Spleen (tissue), 11 donors: ENCODE measurements around the gene CLEC16A. TPM values are rescaled to one million over a fixed set of nuclear protein-coding genes. Genes with fewer than 3 reads are reported as not detected.

Experiments used
- DNase-seq: peaks from one replicate; pipeline ENCODE4 v3.0.0-alpha.2; 2020
- H3K27ac ChIP-seq, 8 donors: fragments of 200-600 bp; sonication (generic) in 7 of 8; 1 replicate in 4 of 8; 2 replicates in 4 of 8; pipeline versions ENCODE4 v1.5.0 to v1.8.0; 2016 to 2021; ENCODE audit warnings: inconsistent platforms in 4 of 8, mild to moderate bottlenecking in 4 of 8, moderate library complexity in 1 of 8
- H3K27me3 ChIP-seq, 7 donors: fragments of 200-600 bp; sonication (generic) in 6 of 7; replicated peaks in 1 of 7; 1 replicate in 4 of 7; 2 replicates in 3 of 7; pipeline versions ENCODE4 v1.5.0 to v1.8.0; 2016 to 2021; ENCODE audit warnings: inconsistent platforms in 3 of 7, mild to moderate bottlenecking in 1 of 7
- H3K36me3 ChIP-seq, 6 donors: fragments of 200-600 bp; sonication (generic) in 5 of 6; 1 replicate in 4 of 6; 2 replicates in 2 of 6; pipeline versions ENCODE4 v1.5.0 to v1.8.0; 2016 to 2021; ENCODE audit warnings: inconsistent platforms in 2 of 6
- H3K4me1 ChIP-seq, 6 donors: fragments of 200-600 bp; sonication (generic) in 5 of 6; 1 replicate in 3 of 6; 2 replicates in 3 of 6; pipeline versions ENCODE4 v1.5.0 to v1.8.0; 2016 to 2021; ENCODE audit warnings: inconsistent platforms in 3 of 6
- H3K4me3 ChIP-seq, 8 donors: fragments of 200-600 bp; sonication (generic) in 7 of 8; 1 replicate in 4 of 8; 2 replicates in 4 of 8; pipeline versions ENCODE4 v1.5.0 to v1.8.0; 2016 to 2021; ENCODE audit warnings: inconsistent platforms in 4 of 8, mild to moderate bottlenecking in 4 of 8, moderate library complexity in 2 of 8
- H3K9me3 ChIP-seq, 8 donors: fragments of 200-600 bp; sonication (generic) in 7 of 8; 1 replicate in 4 of 8; 2 replicates in 4 of 8; pipeline versions ENCODE4 v1.5.0 to v1.8.0; 2016 to 2021; ENCODE audit warnings: inconsistent platforms in 4 of 8
- POLR2A ChIP-seq, 3 donors: fragments of 450-650 bp; IDR thresholded peaks; one replicate each; pipeline ENCODE4 v1.5.1; 2017; ENCODE audit warnings: antibody characterized with exemption in 3 of 3, mild to moderate bottlenecking in 1 of 3
- POLR2AphosphoS5 ChIP-seq, 3 donors: sonication (generic); formaldehyde crosslinking; IDR thresholded peaks; one replicate each; pipeline ENCODE4 v1.5.1; 2017; ENCODE audit warnings: antibody characterized with exemption in 3 of 3
- WGBS, 5 donors: extraction: QIAGEN DNeasy Blood & Tissue Kit in 3 of 5; methylation state at CpG; one replicate each; pipeline versions ENCODE4 v1.1.5 to v1.1.7; 2013 to 2018; 5-methylcytosine and 5-hydroxymethylcytosine counted together
- intact Hi-C: fragments of 100-400 bp; cut with DNase I; formaldehyde crosslinking; loops from one replicate; pipeline ENCODE4 v1.15.0; 2023; ENCODE audit warnings: low total_unique reads
- polyA plus RNA-seq, 3 donors: library from polyadenylated mRNA; stranded (reverse); fragments of 200-250 nt; gene quantifications; one replicate each; pipeline ENCODE4 v1.2.1, GENCODE V29; 2013
- total RNA-seq, 7 donors: library from RNA; depleted of rRNA in 3 of 7; stranded (reverse); fragments of >200 nt in 3 of 7; fragmentation: NEBNext Ultra II Directional in 4 of 7; extraction: Animal tissue kit (Norgen Biotek cat#: 25700) in 4 of 7; gene quantifications; one replicate each; pipeline versions ENCODE4 v1.1.0 to v1.2.1, GENCODE V29; 2016 to 2021
- TF ChIP-seq, protein P1 (sequence below), 11 experiments: fragments of 200-600 bp in 7 of 11; fragments of 450-650 bp in 4 of 11; sonication (generic) in 4 of 11; IDR thresholded peaks in 8 of 11; conservative IDR thresholded peaks in 3 of 11; 1 replicate in 7 of 11; 2 replicates in 4 of 11; pipeline versions ENCODE4 v1.4.0 to v1.8.0; 2016 to 2021; ENCODE audit warnings: antibody characterized with exemption in 11 of 11, inconsistent platforms in 4 of 11, mild to moderate bottlenecking in 1 of 11
- donor health status: healthy with polysubstance abuse.
- donor health status: DM: no; HTN: no; CAD: no; lungs with moderate emphysema.
- donor health status: DM: no; HTN: no; CAD: no.
- donor health status: Bipolar disorder and iron deficiency.
- donor health status: healthy.
- donor health status: DM: no; HTN: no; CAD: no.
- donor health status: DM: yes; HTN: yes; CAD: no.

CLEC16A gene
- total and polyA plus RNA-seq, 10 donors, result 7.3 to 54.6 (median 35.1) TPM

DNA sequence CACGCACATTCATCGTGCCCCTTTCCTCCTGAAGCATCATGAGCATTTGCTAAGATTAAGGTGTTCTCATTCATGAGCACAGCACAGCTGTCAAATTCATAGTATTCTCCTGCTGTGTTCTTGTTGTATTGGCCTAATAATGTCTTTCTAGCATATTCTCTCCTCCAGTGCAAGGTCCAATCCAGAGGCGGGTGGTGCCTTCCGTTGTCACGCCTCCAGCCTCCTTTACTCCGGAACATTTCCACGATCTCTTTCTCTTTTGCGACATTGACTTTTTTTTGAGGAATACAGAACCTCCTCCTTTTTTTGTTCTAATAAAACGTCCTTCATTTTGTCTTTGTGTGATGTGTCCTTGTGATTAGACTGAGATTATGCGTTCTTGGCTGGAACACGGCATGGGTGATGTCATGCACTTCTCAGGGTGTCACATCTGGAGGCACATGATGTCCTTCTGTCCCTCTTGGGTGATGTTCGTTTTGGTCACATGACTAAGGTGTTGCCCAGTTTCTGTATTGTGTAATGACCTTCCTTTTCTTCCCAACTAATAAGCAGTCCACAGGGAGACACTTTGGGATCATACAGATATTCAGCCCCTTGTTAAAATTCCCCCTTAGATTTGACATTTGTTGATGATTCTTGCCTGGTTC is 66.3 kb downstream of the CLEC16A start:
- Histone ChIP-seq H3K4me3 (no peak overlapping the region), H3K36me3 (peaks cover 0 to 91% (median 6%) of the 10 kb centered on the region in 6 donors), H3K27ac (peak overlapping the region in 4 of 8 donors; percentile 6 to 31 (median 18)), H3K4me1 (peaks cover 0 to 6% (median 0%) of the 10 kb centered on the region in 6 donors), H3K27me3 (no peaks in the 10 kb centered on the region), H3K9me3 (no peaks in the 10 kb centered on the region)
- intact Hi-C loops, result no loop called here
- 72 to 81% (median 78%) methylated on average over 12 of the region's 12 CpGs for WGBS, 5 donors
- DNase-seq, result no peak
- TF ChIP-seq POLR2A (IDR thresholded peaks at IDR 0.05) (no peak), POLR2AphosphoS5 (IDR thresholded peaks at IDR 0.05) (no peak)
- TF ChIP-seq, protein P1, sequence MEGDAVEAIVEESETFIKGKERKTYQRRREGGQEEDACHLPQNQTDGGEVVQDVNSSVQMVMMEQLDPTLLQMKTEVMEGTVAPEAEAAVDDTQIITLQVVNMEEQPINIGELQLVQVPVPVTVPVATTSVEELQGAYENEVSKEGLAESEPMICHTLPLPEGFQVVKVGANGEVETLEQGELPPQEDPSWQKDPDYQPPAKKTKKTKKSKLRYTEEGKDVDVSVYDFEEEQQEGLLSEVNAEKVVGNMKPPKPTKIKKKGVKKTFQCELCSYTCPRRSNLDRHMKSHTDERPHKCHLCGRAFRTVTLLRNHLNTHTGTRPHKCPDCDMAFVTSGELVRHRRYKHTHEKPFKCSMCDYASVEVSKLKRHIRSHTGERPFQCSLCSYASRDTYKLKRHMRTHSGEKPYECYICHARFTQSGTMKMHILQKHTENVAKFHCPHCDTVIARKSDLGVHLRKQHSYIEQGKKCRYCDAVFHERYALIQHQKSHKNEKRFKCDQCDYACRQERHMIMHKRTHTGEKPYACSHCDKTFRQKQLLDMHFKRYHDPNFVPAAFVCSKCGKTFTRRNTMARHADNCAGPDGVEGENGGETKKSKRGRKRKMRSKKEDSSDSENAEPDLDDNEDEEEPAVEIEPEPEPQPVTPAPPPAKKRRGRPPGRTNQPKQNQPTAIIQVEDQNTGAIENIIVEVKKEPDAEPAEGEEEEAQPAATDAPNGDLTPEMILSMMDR (IDR thresholded peaks at IDR 0.05 in 8 of 11, conservative IDR thresholded peaks at IDR 0.05 in 3 of 11), result no peak

DNA sequence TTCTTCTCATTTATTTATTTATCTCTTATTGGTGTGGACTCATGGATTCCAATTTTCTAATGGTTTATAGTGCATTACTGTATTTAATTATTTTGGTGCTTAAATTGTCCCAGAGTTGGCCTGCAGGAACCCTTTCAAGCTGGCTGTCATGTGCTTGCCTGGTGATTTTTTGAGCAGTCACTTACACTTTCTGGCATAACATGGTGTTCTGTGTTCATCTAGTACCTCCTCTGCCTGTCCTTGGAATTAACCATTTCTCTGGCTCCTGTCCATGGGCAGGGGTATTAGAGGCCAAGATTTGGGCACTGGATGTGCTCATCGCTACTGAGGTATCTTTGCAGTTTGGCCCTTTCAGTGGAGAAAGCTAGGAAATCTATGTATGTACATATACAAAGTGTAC is 67.0 kb downstream of the CLEC16A start:
- DNase-seq, result no peak
- TF ChIP-seq POLR2AphosphoS5 (IDR thresholded peaks at IDR 0.05), result no peak
- TF ChIP-seq, protein P1 (IDR thresholded peaks at IDR 0.05 in 8 of 11, conservative IDR thresholded peaks at IDR 0.05 in 3 of 11), result no peak
- no peak for TF ChIP-seq POLR2A (IDR thresholded peaks at IDR 0.05)
- Histone ChIP-seq H3K27ac (peak overlapping the region in 4 of 8 donors; percentile 6 to 31 (median 18)), H3K27me3 (no peaks in the 10 kb centered on the region), H3K4me3 (no peak overlapping the region), H3K9me3 (no peaks in the 10 kb centered on the region), H3K36me3 (peaks cover 0 to 91% (median 4%) of the 10 kb centered on the region in 6 donors), H3K4me1 (peaks cover 0 to 6% (median 0%) of the 10 kb centered on the region in 6 donors)
- intact Hi-C loops, result no loop called here
- 94 to 100% (median 97%) methylated on average over 1 of the region's 1 CpG for WGBS, 5 donors

DNA sequence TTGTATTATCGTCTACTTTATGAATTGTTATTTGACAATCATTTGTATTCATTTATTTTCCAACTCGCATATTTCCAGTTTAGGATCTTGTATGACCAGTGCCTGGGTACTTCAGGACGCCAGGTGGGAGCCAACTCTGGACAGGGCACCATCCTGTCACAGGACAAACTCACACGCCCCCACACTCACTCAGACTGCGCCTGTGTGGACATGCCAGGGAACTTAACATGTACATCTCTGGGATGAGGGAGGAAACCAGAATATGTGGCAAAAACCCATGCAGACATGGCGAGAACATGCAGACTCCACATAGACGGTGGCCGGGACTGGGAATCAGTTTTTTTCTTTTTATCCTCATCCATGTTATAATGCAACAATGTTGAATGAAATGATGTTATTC is 68.5 kb downstream of the CLEC16A start:
- intact Hi-C loops, result no loop called here
- no peak for DNase-seq
- no peak overlapping the region for H3K27ac ChIP-seq
- peaks cover 0 to 6% (median 0%) of the 10 kb centered on the region in 6 donors for H3K4me1 ChIP-seq
- no peaks in the 10 kb centered on the region for H3K27me3 ChIP-seq
- H3K9me3 ChIP-seq, result no peaks in the 10 kb centered on the region
- no peak overlapping the region for H3K4me3 ChIP-seq
- H3K36me3 ChIP-seq, result peaks cover 0 to 83% (median 4%) of the 10 kb centered on the region in 6 donors
- TF ChIP-seq POLR2A (IDR thresholded peaks at IDR 0.05), result no peak
- no peak for TF ChIP-seq POLR2AphosphoS5 (IDR thresholded peaks at IDR 0.05)
- TF ChIP-seq, protein P1 (IDR thresholded peaks at IDR 0.05 in 8 of 11, conservative IDR thresholded peaks at IDR 0.05 in 3 of 11), result no peak
- WGBS, 5 donors, result 87 to 96% (median 94%) methylated on average over 8 of the region's 8 CpGs

DNA sequence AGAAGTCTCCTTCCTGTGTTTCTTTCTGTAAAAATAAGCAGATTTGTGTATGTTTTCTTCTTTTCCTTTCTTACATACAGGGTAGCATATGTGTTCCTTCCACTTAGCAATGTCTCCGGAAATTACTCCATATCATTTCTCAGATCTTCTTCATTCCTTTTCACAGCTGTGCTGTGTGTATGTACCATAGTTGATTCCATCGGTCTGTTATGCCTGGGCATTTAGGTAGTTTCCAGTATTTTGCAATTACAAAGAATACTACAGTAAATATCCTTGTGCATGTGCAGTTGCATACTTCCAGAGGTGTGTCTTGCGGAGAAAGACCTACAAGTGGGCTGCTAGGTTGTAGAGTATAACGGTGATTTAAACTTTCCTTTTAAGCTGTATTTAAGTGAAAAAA is 69.8 kb downstream of the CLEC16A start:
- 75 to 90% (median 77%) methylated on average over 4 of the region's 4 CpGs for WGBS, 5 donors
- TF ChIP-seq POLR2A (IDR thresholded peaks at IDR 0.05) (no peak), POLR2AphosphoS5 (IDR thresholded peaks at IDR 0.05) (no peak)
- TF ChIP-seq, protein P1 (IDR thresholded peaks at IDR 0.05 in 8 of 11, conservative IDR thresholded peaks at IDR 0.05 in 3 of 11), result no peak
- no peak for DNase-seq
- Histone ChIP-seq H3K4me1 (peaks cover 0 to 6% (median 0%) of the 10 kb centered on the region in 6 donors), H3K27me3 (no peaks in the 10 kb centered on the region), H3K9me3 (no peaks in the 10 kb centered on the region), H3K27ac (no peak overlapping the region), H3K36me3 (peaks cover 0 to 75% (median 4%) of the 10 kb centered on the region in 6 donors), H3K4me3 (no peak overlapping the region)
- intact Hi-C loops, result no loop called here
